Neutrophil (primary cell): Measurements from ENCODE around the gene COMMD1.

Source experiments
- H3K27ac ChIP-seq: fragments of 200-600 bp; sonication (generic); 2 replicates; pipeline ENCODE4 v1.5.1; 2016; ENCODE audit warnings: mild to moderate bottlenecking, moderate library complexity
- H3K27me3 ChIP-seq: fragments of 200-600 bp; sonication (generic); 2 replicates; pipeline ENCODE4 v1.6.0; 2016; ENCODE audit warnings: mild to moderate bottlenecking
- H3K36me3 ChIP-seq: fragments of 200-600 bp; sonication (generic); 2 replicates; pipeline ENCODE4 v1.5.1; 2017
- H3K4me1 ChIP-seq, 2 experiments: fragments of 200-600 bp in 1 of 2; sonication (generic) in 1 of 2; 1 replicate in 1 of 2; 2 replicates in 1 of 2; pipeline versions ENCODE4 v1.5.1 to v1.6.1; 2013 to 2016; ENCODE audit warnings: low read depth in 1 of 2, low read length in 1 of 2, mild to moderate bottlenecking in 1 of 2, moderate library complexity in 1 of 2; ENCODE audit not compliant: control insufficient read depth in 1 of 2, insufficient read depth in 1 of 2
- H3K4me3 ChIP-seq, 2 experiments: fragments of 200-600 bp in 1 of 2; sonication (generic) in 1 of 2; 1 replicate in 1 of 2; 2 replicates in 1 of 2; pipeline ENCODE4 v1.5.1; 2013 to 2016; ENCODE audit warnings: low read depth in 1 of 2, low read length in 1 of 2, mild to moderate bottlenecking in 1 of 2, moderate library complexity in 1 of 2
- H3K9me3 ChIP-seq: fragments of 200-600 bp; sonication (generic); 2 replicates; pipeline ENCODE4 v1.5.1; 2016
- TF ChIP-seq, protein P1 (sequence below): fragments of 200-600 bp; sonication (generic); IDR thresholded peaks from 2 replicates; pipeline ENCODE4 v1.5.1; 2016; ENCODE audit warnings: antibody characterized with exemption

The COMMD1 gene

GRCh38 chr2:62184512-62185230, 279.2 kb downstream of the COMMD1 start:
- Histone ChIP-seq H3K27me3 (no peaks in the 10 kb centered on the region), H3K36me3 (no peaks in the 10 kb centered on the region), H3K4me3 (no peak overlapping the region), H3K9me3 (no peaks in the 10 kb centered on the region), H3K27ac (no peak overlapping the region), H3K4me1 (no peaks in the 10 kb centered on the region)
- TF ChIP-seq, protein P1, sequence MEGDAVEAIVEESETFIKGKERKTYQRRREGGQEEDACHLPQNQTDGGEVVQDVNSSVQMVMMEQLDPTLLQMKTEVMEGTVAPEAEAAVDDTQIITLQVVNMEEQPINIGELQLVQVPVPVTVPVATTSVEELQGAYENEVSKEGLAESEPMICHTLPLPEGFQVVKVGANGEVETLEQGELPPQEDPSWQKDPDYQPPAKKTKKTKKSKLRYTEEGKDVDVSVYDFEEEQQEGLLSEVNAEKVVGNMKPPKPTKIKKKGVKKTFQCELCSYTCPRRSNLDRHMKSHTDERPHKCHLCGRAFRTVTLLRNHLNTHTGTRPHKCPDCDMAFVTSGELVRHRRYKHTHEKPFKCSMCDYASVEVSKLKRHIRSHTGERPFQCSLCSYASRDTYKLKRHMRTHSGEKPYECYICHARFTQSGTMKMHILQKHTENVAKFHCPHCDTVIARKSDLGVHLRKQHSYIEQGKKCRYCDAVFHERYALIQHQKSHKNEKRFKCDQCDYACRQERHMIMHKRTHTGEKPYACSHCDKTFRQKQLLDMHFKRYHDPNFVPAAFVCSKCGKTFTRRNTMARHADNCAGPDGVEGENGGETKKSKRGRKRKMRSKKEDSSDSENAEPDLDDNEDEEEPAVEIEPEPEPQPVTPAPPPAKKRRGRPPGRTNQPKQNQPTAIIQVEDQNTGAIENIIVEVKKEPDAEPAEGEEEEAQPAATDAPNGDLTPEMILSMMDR = no peak
